Upper lobe of left lung (tissue), 6 donors: Measurements from ENCODE around the gene ABAT. TPM values are rescaled to one million over a fixed set of nuclear protein-coding genes. Genes with fewer than 3 reads are reported as not detected.

Experiments
- ATAC-seq, 2 donors: fragments of 200-7000 bp; cut with Tn5 transposase; one replicate each; pipeline ENCODE4 v1.9.1; 2022; ENCODE audit warnings: mild to moderate bottlenecking in 2 of 2, moderate library complexity in 2 of 2; ENCODE audit not compliant: low FRiP score in 2 of 2
- DNase-seq, 2 donors: peaks; one replicate each; pipeline ENCODE4 v3.0.0-alpha.2; 2019 to 2020
- H3K27ac ChIP-seq, 4 donors: fragments of 200-600 bp; sonication (generic); one replicate each; pipeline ENCODE4 v1.5.1; 2016 to 2019
- H3K27me3 ChIP-seq, 4 donors: fragments of 200-600 bp; sonication (generic); one replicate each; pipeline ENCODE4 v1.5.1; 2017 to 2019
- H3K36me3 ChIP-seq, 4 donors: fragments of 200-600 bp; sonication (generic); one replicate each; pipeline ENCODE4 v1.5.1; 2016 to 2019
- H3K4me1 ChIP-seq, 4 donors: fragments of 200-600 bp; sonication (generic); one replicate each; pipeline ENCODE4 v1.5.1; 2018 to 2019
- H3K4me3 ChIP-seq, 4 donors: fragments of 200-600 bp; sonication (generic); one replicate each; pipeline ENCODE4 v1.5.1; 2017 to 2019; ENCODE audit warnings: mild to moderate bottlenecking in 2 of 4, moderate library complexity in 1 of 4
- H3K9me3 ChIP-seq, 4 donors: fragments of 200-600 bp; sonication (generic); one replicate each; pipeline ENCODE4 v1.5.1; 2018 to 2019
- EP300 ChIP-seq, 4 donors: sonication (generic); formaldehyde crosslinking; IDR thresholded peaks; one replicate each; pipeline ENCODE4 v1.5.1; 2017; ENCODE audit warnings: antibody characterized with exemption in 4 of 4, control low read depth in 2 of 4
- POLR2A ChIP-seq, 4 donors: fragments of 450-650 bp; IDR thresholded peaks; one replicate each; pipeline ENCODE4 v1.5.1; 2016 to 2017; ENCODE audit warnings: antibody characterized with exemption in 4 of 4, mild to moderate bottlenecking in 2 of 4
- POLR2AphosphoS5 ChIP-seq, 2 donors: sonication (generic); formaldehyde crosslinking; IDR thresholded peaks; one replicate each; pipeline ENCODE4 v1.5.1; 2017; ENCODE audit warnings: antibody characterized with exemption in 2 of 2
- WGBS, 2 donors: methylation state at CpG; one replicate each; pipeline ENCODE4 v1.1.5; 2017 to 2018; 5-methylcytosine and 5-hydroxymethylcytosine counted together
- total RNA-seq, 6 donors: library from RNA; depleted of rRNA in 4 of 6; stranded (reverse); fragments of >200 nt in 4 of 6; gene quantifications; one replicate each; pipeline versions ENCODE4 v1.1.0 to v1.2.1, GENCODE V29; 2016 to 2021
- TF ChIP-seq, protein P1 (sequence below), 6 experiments: fragments of 450-650 bp in 4 of 6; fragments of 200-600 bp in 2 of 6; sonication (generic) in 2 of 6; IDR thresholded peaks; one replicate each; pipeline ENCODE4 v1.5.1; 2016 to 2019; ENCODE audit warnings: antibody characterized with exemption in 6 of 6
- donor health status: DM: no; HTN: no; CAD: no; lungs with moderate emphysema.
- donor health status: DM: no; HTN: yes; CAD: no; lungs with severe emphysema.

Gene ABAT
- total RNA-seq, 6 donors from 2014 or later, result 4.7 to 22.0 (median 9.1) TPM

DNA sequence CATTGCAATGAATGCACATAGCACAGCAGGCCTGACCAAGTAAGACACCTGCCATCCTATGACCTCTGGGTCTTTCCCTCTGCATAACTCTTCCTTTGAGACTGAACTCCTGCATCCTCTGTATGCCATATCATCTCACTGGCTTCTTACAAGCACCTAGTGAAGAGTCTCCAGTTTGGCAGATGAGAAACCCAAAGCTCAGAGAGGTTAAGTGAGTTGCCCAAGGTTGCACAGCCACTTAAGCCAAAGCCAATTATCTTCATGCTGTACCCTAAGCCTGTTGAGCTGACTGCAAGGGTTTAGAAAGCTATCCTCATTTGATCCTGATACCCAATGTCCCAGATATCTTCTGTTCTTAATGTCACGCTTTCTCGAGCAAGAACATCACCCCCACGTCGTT lies 87.8 kb downstream of the ABAT start:
- Histone ChIP-seq H3K27me3 (no peaks in the 10 kb centered on the region), H3K4me3 (no peak overlapping the region), H3K36me3 (no peaks in the 10 kb centered on the region), H3K9me3 (no peaks in the 10 kb centered on the region), H3K4me1 (no peaks in the 10 kb centered on the region), H3K27ac (no peak overlapping the region)
- ATAC-seq, result no peak
- DNase-seq, result no peak
- TF ChIP-seq EP300 (IDR thresholded peaks at IDR 0.05), result no peak
- no peak for TF ChIP-seq POLR2AphosphoS5 (IDR thresholded peaks at IDR 0.05)
- no peak for TF ChIP-seq POLR2A (IDR thresholded peaks at IDR 0.05)
- TF ChIP-seq, protein P1, sequence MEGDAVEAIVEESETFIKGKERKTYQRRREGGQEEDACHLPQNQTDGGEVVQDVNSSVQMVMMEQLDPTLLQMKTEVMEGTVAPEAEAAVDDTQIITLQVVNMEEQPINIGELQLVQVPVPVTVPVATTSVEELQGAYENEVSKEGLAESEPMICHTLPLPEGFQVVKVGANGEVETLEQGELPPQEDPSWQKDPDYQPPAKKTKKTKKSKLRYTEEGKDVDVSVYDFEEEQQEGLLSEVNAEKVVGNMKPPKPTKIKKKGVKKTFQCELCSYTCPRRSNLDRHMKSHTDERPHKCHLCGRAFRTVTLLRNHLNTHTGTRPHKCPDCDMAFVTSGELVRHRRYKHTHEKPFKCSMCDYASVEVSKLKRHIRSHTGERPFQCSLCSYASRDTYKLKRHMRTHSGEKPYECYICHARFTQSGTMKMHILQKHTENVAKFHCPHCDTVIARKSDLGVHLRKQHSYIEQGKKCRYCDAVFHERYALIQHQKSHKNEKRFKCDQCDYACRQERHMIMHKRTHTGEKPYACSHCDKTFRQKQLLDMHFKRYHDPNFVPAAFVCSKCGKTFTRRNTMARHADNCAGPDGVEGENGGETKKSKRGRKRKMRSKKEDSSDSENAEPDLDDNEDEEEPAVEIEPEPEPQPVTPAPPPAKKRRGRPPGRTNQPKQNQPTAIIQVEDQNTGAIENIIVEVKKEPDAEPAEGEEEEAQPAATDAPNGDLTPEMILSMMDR (IDR thresholded peaks at IDR 0.05), result no peak
- WGBS, 2 donors, result 93 to 95% methylated on average over 4 of the region's 4 CpGs

DNA sequence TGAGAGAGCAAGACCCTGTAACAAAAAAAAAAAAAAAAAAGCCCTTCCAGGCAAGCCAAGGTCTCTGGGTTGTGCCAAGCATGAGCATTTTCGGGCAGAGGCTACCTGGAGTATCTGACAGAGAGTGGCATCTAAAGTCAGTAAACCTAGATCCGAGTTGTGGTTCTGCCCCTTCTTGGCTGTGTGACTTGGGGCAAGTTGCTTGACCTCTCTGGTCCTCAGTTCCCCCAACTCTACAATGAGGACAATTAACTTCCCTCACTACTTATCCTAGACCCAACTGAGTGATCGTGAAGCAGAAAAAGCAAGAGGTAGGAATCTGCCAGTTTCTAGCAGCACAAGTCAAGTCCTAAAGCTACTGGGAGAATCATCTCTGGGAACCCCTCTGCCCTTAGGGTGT lies 88.7 kb downstream of the ABAT start:
- Histone ChIP-seq H3K27ac (no peak overlapping the region), H3K36me3 (peaks cover 0 to 5% (median 1%) of the 10 kb centered on the region in 4 donors), H3K4me3 (no peak overlapping the region), H3K27me3 (no peaks in the 10 kb centered on the region), H3K9me3 (no peaks in the 10 kb centered on the region), H3K4me1 (no peaks in the 10 kb centered on the region)
- DNase-seq, result no peak
- WGBS, 2 donors, result 94 to 100% methylated on average over 3 of the region's 3 CpGs
- TF ChIP-seq, protein P1 (IDR thresholded peaks at IDR 0.05), result no peak
- TF ChIP-seq EP300 (IDR thresholded peaks at IDR 0.05) (no peak), POLR2A (IDR thresholded peaks at IDR 0.05) (no peak), POLR2AphosphoS5 (IDR thresholded peaks at IDR 0.05) (no peak)
- no peak for ATAC-seq

DNA sequence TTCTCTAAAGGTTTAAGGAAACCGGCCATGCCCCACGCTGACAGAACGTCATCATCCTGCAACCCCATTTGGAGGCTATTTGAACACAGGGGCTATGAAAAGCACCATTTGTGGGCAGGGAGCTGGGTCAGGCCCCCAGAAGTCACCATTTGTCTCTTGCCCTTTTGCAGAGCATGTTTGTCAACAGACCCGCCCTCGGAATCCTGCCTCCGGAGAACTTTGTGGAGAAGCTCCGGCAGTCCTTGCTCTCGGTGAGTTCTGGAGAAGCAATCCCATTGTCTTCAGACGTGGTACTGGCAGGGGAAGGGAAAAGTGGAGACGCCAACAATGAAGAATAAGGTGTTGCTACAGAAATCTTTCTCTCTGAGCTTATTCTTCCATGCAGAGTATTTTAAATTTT lies 89.5 kb downstream of the ABAT start:
- Histone ChIP-seq H3K36me3 (peaks cover 0 to 11% (median 7%) of the 10 kb centered on the region in 4 donors), H3K4me1 (no peaks in the 10 kb centered on the region), H3K27ac (no peak overlapping the region), H3K9me3 (no peaks in the 10 kb centered on the region), H3K27me3 (no peaks in the 10 kb centered on the region), H3K4me3 (no peak overlapping the region)
- WGBS, 2 donors, result 78 to 88% methylated on average over 9 to 10 of the region's 10 CpGs
- no peak for DNase-seq
- TF ChIP-seq EP300 (IDR thresholded peaks at IDR 0.05) (no peak), POLR2A (IDR thresholded peaks at IDR 0.05) (no peak), POLR2AphosphoS5 (IDR thresholded peaks at IDR 0.05) (no peak)
- TF ChIP-seq, protein P1 (IDR thresholded peaks at IDR 0.05), result no peak
- no peak for ATAC-seq

DNA sequence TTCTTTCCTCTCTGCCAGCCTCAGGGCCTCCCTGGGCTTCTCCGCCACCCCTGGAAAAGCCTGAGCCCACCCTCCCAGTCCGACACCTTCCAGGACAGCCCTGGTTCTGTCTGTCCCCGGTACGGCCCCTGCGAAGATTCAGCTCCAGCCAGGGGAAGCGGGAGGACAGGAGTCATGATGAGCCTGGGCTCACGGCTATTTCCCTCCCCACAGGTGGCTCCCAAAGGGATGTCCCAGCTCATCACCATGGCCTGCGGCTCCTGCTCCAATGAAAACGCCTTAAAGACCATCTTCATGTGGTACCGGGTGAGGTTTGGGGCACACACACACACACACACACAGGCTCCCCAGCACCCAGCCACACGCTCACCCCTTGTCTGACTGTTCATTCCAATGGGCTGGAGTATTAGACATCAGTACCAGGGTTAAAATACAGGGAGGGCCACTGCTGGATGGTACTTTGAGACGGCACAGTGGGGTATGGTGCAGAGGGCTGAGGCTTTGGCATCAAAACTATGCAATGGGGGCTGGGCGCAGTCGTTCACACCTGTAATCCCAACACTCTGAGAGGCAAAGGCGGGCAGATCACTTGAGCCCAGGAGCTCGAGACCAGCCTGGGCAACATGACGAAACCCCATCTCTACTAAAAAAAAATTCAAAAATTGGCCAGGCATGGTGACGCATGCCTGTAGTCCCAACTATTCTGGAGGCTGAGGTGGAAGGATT lies 90.3 kb downstream of the ABAT start:
- H3K36me3 ChIP-seq, result peaks cover 0 to 13% (median 7%) of the 10 kb centered on the region in 4 donors
- H3K4me3 ChIP-seq, result no peak overlapping the region
- no peaks in the 10 kb centered on the region for H3K9me3 ChIP-seq
- DNase-seq, result no peak
- no peak for ATAC-seq
- H3K27me3 ChIP-seq, result no peaks in the 10 kb centered on the region
- H3K27ac ChIP-seq, result no peak overlapping the region
- TF ChIP-seq POLR2A (IDR thresholded peaks at IDR 0.05), result no peak
- no peak for TF ChIP-seq POLR2AphosphoS5 (IDR thresholded peaks at IDR 0.05)
- TF ChIP-seq EP300 (IDR thresholded peaks at IDR 0.05), result no peak
- TF ChIP-seq, protein P1 (IDR thresholded peaks at IDR 0.05), result no peak
- WGBS, 2 donors, result 90 to 93% methylated on average over 15 to 18 of the region's 18 CpGs
- no peaks in the 10 kb centered on the region for H3K4me1 ChIP-seq

DNA sequence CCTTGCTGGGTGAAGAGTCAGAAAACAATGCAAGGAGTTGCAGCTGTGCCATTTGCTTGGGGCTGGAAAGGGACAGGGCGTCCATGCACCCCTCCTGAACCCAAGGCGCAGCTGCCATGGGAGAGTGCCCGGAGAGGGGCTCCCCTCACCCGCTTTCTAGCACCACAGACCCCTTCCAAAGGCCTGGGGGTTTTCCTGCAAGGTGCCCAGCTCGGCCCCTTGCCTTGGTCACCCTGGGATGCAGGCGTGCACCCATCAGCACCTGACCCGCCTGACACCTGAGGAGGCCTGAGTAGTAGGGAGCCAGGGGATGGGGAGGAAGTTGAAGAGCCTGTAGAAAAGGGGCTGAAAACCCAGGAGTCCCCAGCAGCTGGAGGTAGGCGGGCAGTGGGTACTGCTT lies 92.8 kb downstream of the ABAT start:
- DNase-seq (no peak), ATAC-seq (no peak)
- Histone ChIP-seq H3K4me1 (no peaks in the 10 kb centered on the region), H3K27ac (no peak overlapping the region), H3K4me3 (no peak overlapping the region), H3K36me3 (peaks cover 0 to 13% (median 7%) of the 10 kb centered on the region in 4 donors), H3K9me3 (no peaks in the 10 kb centered on the region), H3K27me3 (no peaks in the 10 kb centered on the region)
- TF ChIP-seq POLR2A (IDR thresholded peaks at IDR 0.05) (no peak), EP300 (IDR thresholded peaks at IDR 0.05) (no peak), POLR2AphosphoS5 (IDR thresholded peaks at IDR 0.05) (no peak)
- TF ChIP-seq, protein P1 (IDR thresholded peaks at IDR 0.05), result no peak
- 94 to 95% methylated on average over 4 to 8 of the region's 8 CpGs for WGBS, 2 donors
